ENCODE measurements around the gene CPE.

- TF ChIP-seq CTCF (IDR thresholded peaks at IDR 0.05) (no peak), EZH2 (IDR thresholded peaks at IDR 0.05) (no peak), EZH2phosphoT487 (IDR thresholded peaks at IDR 0.05) (no peak)
Observed at GRCh38 chr4:165364452-165365080, 14.2 kb upstream of the CPE start.
